Smooth muscle cell of the brain vasculature (primary cell): ENCODE results near the gene HLA-DPB1.
"Not testable (repeated sequence)": the region's sequence is repeated elsewhere in the genome, so short reads cannot be mapped to it uniquely, and the experiment has no call there.

Experiments
- DNase-seq: peaks from one replicate; pipeline ENCODE4 v3.0.0-alpha.2; 2012; ENCODE audit warnings: low read depth, low spot score

Gene HLA-DPB1

GRCh38 chr6:33071569-33071968 is 4.2 kb upstream of the HLA-DPB1 start:
- DNase-seq = no peak

GRCh38 chr6:33072508-33073100 is 3.2 kb upstream of the HLA-DPB1 start:
- no peak for DNase-seq

DNA sequence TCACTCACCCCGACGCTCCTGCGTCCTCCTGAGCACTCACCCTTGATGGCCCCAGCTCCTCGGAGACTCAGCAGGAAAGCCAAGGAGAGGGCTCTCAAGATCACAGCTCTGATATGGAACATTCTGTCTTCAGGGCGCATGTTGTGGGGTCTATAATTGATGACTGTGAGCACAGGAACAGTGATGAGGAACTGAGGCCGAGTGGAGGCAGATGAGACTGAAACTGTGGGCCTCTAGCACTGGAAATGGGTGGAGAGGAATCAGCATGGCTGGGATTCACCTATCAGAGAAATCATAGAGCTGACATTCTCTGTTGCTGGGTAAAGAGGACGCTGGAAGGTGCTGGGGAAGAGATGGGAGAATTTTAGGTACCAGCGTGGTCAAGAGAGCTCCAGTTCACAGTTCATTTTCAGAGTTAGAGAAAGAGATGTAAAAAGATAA is 2.3 kb upstream of the HLA-DPB1 start, which contains the start of gene HLA-DPA1:
HLA-DPA1 (minus strand) TSS at position 219 of the 441 bp plus-strand sequence.
- no peak for DNase-seq

DNA sequence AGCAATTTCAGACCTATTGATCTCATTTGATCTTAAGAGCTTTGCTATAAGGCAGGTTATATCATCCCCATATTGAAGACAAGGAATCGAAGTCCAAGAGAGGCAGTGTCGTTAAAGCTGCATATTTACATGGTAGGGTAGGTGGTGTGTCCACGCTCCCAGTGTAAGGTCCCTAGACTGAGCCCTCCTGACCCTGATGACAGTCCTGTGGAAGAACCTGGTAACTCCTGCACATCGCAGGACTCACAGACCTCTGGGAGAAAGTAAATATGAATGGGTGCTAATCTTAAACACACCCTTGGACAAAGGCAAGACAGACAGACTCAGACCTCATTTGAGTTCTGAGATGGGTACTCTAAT is 602 bp upstream of the HLA-DPB1 start:
- DNase-seq = no peak

GRCh38 chr6:33076406-33076934 is 680 bp downstream of the HLA-DPB1 start:
- DNase-seq = no peak

GRCh38 chr6:33077908-33078307 is 2.1 kb downstream of the HLA-DPB1 start:
- no peak for DNase-seq

- DNase-seq = no peak
These were observed 2.7 kb downstream of the HLA-DPB1 start for GRCh38 chr6:33078442-33078841.

- no peak for DNase-seq
These were observed 3.2 kb downstream of the HLA-DPB1 start for GRCh38 chr6:33078919-33079521.

GRCh38 chr6:33079580-33079979 is 3.8 kb downstream of the HLA-DPB1 start:
- DNase-seq = no peak

GRCh38 chr6:33080127-33081089 is 4.6 kb downstream of the HLA-DPB1 start:
- no peak for DNase-seq

- no peak for DNase-seq
These were observed 5.5 kb downstream of the HLA-DPB1 start for GRCh38 chr6:33081098-33081824.

DNA sequence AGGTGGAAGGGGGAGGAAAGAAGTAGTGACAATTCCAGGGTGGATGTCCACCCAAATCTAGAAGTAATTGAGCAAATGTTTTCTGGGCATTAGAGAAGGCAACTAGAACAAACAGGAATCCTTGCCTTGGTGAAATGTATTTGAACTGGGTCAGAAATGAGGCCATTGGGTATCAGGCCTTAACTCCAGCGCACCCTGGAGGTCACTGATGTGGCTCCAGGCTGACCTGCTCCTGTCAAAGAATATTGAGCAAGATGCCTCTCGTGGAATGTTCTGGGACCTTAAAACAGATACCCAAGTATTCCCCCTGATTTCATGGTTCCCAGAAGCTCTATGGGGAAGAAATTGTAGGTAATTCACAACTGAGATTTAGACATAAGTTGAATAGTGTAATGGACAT is 6.9 kb downstream of the HLA-DPB1 start:
- no peak for DNase-seq

DNA sequence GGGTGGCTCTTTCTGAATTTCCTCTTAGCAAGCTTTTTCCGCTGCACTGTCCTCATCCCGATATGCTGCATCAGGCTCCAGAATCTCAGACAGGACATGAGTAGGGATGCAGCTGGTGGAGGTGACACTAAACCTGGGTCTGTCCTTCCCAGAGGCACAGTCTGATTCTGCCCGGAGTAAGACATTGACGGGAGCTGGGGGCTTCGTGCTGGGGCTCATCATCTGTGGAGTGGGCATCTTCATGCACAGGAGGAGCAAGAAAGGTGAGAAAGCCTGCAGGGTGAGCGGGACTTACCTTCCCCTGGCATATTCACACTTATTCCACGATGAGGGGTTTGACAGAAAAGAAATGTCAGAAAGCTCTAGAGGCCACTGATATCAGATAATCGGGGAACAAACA is 9.8 kb downstream of the HLA-DPB1 start:
- DNase-seq = no peak

DNA sequence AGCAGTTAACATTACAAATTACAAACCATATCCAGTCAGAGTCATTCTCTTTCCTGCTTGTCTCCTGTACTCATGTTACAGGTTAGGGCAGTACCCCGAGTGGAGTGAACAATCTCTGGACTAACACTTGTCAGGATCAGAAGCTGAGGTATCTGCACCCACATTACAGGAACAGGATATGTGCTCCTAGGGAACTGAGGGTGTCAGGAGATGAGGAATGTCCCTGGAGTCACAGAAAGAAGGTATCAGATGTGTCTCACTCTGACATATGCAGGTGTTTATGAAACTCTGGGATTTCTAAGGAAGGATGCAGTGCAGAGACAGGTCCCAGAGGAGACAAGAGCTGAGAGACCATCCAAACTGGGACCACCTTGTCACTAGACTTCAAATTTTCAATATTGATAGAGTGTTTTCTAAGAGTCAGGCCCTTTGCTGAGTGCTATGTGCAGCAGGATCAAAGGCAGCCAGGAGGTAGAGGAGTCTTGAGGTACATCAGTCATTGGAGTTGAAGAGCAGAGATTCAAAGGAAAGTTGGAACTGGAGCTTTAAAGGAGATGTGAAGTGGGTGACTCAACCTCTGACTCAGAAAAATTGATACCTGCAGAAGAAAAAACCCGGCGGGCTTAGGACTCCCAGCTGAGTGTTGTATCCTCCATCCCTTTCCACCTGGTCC is 12.6 kb downstream of the HLA-DPB1 start:
- DNase-seq = no peak

GRCh38 chr6:33088931-33089620 is 13.3 kb downstream of the HLA-DPB1 start:
- DNase-seq = no peak

DNA sequence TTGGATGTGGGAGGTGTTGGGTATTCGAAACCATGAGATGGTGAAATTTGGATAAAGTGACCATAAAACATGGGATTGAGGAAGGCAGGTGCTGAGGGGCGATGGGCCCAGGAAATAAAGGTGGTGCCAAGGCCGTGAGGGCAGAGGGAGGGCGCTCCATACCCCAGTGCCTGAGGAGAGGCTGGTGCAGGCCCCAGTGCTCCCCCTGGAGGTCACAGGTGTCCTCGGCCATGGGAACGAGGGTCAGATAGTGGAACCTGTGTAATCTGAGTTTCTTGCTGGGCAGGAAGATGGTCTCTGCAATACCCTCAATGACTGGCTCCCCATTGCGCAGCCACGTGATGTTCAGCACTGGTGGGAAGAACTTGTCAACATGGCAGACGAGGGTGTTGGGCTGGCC is 16.2 kb downstream of the HLA-DPB1 start:
- DNase-seq = no peak

DNA sequence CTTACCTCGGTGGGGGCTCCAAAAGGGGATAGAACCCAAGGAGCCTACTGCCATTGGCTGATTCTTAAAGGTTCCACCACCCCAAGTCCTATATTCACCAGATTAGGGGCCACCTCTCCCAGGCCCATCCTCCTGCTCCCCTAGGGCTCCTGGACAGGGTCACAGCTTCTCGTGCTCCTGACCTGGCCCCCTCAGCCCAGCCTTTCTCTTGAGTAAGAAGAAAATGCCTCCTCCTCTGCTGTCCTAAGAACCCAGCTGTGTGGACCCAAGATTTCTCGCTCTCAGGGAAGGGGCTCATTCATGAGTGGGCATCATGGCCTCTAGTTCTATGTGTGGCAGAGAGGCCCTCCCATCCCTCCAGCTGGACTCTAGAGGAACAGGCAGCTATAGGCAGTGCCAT is 16.6 kb downstream of the HLA-DPB1 start:
- DNase-seq = no peak

DNA sequence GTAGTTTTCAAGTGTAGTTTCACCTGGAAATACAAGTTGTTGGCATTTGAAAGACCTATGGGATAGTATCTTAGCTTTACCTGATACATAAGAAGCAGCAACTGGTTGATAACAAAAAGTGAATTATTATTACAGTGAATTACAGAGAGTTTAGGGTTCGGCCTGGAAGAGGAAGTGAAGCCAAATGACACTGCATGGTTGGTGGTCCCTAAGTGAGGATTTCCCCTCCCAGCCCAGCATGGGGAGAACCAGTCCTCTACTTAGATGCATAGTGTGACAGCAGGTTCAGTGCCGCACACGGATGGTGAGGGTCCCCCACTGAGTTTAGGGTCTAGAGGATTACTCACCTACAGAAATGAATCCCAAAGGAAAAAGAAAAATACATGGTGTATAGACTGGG is 18.1 kb downstream of the HLA-DPB1 start:
- no peak for DNase-seq

DNA sequence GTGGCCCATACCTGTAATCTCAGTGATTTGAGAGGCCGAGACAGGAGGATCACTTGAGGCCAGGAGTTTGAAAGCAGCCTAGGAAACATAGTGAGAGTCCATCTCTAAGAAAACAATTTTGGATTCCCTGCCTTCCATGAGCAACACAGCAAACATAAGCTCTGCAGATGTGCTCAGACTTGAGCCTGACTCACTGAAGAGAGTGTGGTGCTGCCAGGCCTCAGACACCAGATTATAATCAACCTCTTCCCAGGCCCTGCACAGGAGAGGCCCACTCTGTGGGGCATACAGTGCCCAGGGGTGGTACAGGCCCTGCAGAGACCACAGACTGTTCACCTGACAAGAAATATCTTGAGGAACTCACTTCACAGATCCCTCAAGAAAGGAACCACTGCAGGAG is 19.9 kb downstream of the HLA-DPB1 start:
- DNase-seq = no peak

DNA sequence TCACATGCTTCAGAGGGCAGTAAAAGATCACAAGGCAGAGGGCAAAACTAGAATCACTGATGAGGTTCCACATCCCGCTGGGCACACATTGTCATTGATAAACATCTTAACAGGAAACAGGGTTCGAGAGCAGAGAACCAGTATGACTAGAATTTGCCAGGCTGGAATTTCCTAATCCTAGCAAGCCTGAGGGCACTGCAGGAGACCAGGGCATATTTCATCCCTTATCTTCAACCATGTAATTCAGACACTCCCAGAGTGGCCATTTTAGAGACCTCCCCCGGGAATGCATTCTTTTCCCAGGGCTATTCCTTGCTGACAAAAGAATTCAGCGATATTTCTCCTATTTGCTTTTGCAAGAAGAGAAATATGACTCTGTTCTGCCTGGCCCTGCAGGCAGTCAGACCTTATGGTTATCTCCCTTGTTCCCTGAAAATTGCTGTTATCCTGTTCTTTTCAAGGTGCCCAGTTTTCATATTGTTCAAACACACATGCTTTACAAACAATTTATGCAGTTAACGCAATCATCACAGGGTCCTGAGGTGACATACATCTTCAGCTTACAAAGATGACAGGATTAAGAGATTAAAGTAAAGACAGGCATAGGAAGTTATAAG is 25.4 kb downstream of the HLA-DPB1 start:
- DNase-seq = not testable (repeated sequence)
